Stimulated activated CD8-positive, alpha-beta memory T cell treated with anti-CD3 and anti-CD28 coated beads, Interleukin-4, amount 100 ng/mL, for 48 hours (primary cell): ENCODE results near the gene CCRL2.
A peak's percentile ranks its signal among the peaks of the same experiment; 100 is the strongest.
"Not testable (repeated sequence)": the region's sequence is repeated elsewhere in the genome, so short reads cannot be mapped to it uniquely, and the experiment has no call there.

Source experiments
- DNase-seq: peaks from one replicate; pipeline ENCODE4 v3.0.0-alpha.2; 2020

Gene CCRL2

DNA sequence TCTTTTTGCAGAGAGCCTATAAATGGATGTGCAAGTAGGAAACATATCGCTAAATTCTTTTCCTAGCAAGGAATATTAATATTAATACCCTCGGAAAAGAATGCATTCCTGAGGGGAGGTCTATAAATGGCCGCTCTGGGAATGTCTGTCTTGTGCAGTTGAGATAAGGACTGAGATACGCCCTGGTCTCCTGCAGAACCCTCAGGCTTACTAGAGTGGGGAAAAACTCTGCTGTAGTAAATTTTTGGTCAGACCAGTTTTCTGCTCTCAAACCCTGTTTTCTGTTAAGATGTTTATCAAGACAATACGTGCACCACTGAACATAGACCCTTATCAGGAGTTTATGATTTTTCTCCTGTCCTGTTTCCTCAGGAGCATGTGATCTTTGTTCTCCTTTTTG, 24.8 kb downstream of the CCRL2 start:
- not testable (repeated sequence) for DNase-seq

DNA sequence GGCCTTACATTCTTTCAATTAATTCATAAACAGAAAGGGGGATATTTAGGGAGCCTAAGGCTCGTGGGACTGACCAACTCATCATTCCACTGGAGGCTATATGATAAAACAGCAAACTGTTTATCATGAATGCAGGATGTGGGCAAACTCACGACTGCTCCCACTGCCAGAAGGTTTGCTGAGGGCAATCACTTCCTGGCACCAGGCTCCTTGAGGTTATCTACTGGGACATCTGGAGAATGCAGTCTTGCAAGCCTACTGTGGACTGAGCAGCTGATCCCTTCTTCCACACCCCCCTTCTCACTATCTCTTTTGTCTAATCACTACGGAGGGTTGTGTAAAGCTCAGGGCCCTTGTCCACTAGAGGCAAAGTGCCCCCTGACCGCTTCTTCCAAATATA, 26.1 kb downstream of the CCRL2 start:
- not testable (repeated sequence) for DNase-seq

DNA sequence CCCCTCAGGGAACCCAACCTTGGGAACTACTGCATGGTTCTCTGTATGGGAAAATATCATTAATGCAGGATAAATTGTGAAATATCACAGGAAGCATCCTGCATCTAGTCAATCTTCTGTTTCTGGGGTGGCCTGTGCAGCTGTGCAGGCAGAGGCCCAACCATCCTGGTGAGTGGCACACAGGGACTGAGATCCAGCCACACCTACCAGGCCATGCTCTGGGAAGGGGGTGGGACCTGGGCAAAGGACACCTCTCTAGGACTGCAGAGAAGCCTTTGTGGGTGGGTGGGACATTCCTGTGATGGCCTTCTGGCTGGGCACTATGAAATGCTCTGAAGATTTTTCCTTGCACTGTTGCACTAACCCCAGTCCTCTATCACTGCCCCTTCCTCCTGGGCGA, 26.8 kb downstream of the CCRL2 start:
- no peak for DNase-seq

DNA sequence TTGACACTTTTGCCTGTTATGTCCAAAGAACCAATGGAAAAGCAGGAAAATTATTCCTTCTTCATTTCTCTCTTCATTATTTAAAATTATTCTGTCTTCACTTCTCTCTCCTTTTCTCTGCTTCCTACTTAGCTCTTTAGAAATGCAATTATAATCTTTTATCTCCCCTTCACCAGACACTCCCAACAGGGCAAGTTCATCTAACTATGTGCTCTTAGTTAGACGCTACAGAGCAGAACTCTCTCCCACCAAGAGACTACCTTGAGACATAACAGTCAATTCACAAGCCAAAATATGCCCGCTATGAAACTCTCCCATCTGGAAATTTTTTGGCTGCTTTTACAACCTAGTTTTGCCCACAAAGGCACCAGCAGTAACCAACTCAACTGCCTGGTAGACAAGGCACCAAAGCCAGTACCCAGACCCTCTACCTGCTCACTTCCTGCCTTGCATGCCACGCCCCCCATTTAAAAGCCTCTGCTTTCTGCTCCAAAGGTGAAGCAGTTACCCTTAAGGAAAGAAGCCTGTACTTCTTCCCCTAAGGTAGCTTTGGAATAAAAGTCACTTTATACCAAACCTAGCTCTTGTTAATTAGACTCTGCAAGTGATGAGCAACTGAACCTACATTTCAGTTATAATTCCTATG, 28.1 kb downstream of the CCRL2 start:
- DNase-seq, result no peak

DNA sequence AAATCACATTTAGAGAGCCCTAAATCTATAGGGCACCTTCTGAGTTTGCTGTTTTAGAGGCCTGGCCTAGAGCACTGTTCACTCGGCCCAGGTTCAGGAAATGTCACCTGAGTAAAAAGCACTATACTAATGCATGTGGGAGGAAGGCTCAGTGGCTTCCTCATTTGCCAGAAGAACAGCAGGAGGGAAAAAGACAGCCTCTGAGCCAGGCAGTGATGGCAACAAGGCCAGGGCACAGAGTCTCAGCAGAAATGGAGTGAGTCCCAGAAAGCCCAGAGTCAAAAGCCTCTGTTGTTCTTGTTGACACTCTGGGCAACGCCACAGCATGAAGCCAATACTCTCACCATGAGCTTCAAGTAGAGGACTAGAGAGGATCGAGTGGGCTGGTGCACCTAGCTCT, 31.8 kb downstream of the CCRL2 start:
- no peak for DNase-seq

DNA sequence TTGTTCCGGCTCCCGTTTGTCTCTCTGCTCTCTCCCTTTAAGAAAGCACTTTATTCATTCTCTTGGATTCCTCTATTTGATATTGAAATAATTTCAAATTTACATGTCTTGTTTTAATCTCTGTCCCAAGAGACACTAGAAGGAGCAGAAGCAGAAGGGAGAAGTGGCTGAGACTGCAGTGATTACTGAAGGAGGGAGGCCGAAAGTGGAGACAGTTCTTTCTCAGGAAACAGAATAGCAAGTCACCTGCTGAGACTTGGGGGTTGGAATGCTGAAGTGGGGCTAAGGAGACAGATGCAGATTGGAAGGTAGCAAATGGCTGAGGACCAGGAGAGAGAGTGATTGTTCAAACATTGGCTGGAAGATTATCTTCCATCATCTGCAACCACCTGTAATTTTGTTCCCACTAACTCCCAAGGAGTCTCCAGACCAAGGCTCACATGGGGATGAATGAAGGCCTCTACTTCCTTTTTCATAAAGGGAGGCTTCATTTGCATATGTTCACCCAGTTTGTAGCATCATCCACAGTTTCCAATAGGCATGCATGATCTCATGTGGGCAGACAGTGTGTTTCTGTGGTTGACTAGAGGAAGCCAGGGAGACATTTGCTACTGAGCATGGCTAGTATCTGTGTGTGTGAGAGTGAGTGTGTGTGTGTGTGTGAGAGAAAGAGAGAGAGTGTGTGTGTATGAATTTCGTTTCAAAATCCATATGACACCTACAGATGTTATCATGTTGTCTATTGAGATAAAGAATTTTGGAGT, 33.7 kb downstream of the CCRL2 start:
- DNase-seq, result peak; percentile 30

DNA sequence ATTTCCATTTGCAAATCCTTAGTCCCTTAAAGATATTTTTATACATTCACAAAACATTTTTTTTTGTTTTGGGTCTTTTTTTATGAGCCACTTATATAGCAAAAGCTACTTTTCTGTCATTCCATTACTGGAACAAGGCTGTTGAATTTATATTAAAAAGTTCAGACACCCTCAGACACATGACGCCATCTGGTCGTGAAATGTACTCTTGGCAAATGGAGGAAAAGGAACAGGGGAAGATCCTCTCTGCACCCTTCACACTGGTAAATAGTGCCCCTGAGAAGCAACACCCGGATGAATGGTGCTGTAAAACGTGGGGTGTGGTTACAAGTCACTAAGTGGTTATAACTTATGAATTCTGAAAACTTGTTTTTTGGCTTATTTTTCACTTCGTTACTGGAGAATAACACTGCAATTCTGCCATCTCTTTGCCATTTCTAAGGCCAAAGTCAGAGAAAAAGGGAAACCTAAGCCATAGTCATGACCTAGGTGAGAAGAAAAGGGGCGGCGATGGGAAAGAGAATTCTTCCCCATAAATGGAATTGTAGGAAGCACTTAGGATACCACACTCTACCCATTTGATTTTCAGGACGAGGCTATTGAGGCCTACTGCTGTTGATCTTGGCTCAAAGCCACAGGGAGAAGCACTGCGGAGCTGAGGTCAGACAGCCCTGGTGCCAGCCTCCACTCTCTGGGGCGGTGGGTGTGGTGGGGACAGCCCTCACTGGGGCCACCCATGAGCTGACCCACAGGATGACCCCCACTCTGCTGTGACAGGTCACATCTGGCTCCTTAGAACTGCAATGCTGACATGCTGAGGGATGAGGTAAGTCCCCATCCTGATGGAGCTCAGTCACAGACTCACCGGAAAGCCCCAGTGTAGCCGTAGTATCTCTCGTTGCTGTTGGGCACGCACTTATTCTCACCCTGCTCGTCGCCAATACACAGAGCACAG, 35.8 kb downstream of the CCRL2 start:
- DNase-seq, result no peak

DNA sequence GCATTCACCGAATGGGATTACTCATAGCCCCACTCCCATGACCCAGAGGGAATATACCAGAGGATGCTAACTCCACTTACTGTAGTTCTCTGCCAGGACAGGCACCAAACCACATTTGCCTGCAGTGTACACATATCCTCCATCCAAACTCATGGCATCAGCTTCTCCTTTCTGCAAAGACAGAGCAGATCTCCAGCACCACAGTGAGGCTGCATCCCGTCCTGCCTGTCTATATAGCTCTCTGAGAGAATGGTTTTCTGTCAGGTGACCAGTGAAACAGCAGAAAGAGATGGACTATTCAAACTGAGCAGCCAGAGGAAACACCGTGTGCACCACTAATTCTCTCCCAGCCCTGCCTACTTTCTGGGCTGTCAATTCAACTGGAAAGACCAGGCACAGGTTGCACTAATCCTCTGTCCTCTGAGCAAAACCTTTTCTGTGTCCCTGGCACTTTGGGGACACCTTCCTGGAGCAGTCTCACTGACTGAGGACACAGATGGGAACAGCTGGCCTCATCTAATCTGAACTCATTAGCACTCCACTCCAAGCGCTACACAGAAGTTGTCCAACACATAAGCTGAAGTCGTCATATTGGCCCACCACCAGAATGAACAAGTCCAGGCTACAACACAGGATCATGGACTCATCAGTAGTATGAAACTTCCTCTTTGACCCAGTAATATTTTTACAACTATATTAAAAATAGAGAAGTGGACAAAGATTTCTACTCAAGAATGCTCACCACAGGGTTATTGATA, 40.3 kb downstream of the CCRL2 start:
- no peak for DNase-seq

DNA sequence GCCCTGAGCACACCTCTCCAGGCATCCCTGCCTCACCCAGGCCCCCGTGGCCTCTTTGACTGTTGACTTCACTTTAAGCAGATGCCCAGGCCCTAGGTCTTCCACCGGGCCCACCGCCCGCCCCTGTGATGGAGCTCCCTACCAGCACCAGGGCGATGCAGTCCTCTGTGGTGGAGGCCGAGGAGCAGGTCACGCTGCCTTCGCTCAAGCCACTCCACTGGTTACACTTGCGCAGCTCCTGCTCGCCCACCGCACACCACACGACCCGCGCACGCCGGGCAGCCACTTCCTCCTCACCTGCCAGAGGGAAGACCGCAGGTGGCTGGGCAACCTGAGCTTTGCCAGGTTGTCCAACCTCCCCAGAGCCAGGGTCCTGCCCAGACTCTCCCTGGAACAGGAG, 41.7 kb downstream of the CCRL2 start:
- DNase-seq, result no peak

DNA sequence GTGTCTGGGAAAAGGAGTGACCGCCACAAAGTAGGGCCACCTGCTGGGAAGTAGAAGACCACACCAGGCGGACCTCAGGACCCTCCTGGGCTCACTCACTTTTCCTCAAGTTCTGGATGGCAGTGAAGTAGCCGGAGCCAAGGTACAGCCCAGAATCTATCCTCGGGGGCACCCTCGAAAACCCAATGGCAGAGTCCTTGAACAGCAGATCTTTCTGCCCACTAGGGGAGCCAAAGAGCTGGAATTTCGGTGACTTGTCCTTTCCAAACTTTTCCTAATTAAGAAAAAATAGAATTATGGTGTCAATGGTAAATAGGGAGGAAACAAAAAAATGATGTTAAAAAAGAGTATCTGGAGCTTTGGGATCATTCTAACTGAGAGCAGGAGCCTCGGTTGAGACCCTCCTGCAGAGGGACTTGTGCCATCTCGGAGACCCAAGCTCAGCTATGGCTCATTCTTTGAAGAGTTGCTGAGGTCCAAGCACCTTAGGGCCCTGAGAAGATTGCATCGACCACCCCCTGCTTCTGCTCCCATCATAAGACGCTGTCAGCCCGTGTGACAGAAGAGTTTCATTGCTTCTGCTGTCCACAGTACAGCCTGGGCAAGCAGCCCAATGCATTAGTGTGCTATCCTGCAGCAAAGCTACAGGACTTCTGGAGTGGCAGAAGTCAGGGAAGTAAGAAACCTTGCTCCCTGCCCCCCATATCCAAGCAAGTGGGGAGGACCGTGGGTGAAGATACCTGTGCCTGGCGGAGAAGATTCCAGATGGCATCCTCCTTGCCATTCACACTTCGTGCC, 42.9 kb downstream of the CCRL2 start:
- no peak for DNase-seq

DNA sequence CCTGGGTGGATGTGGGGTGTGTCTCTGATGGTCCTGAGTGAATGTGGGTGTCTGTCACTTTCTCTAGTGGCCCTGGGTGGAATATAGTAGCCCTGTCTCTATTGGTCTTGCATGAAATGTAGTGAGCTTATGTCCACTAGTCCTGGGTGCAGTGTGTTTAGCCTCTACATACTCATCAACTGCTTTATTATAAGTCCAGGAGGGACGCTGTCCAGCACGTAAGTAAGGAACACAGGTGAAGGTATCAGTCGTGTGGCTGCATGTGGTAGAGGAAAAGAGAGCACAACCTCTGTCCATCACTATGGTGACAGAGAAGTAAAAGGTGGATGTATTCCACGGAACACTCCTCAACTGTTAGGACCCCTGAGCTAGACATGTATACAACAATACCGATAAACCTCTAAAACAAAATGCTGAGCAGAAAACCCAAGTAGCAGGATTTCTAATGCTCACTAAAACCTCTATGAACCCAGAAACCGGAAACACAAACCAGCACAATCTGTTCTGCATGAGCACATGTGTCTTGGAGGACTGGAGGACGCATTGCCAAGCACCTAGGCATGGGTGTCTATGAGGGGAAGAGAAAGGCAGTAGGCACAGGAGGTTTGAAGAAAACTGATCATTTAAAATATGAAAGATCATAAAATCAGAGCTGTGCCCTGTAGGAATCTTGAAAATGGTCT, 46.6 kb downstream of the CCRL2 start:
- no peak for DNase-seq

DNA sequence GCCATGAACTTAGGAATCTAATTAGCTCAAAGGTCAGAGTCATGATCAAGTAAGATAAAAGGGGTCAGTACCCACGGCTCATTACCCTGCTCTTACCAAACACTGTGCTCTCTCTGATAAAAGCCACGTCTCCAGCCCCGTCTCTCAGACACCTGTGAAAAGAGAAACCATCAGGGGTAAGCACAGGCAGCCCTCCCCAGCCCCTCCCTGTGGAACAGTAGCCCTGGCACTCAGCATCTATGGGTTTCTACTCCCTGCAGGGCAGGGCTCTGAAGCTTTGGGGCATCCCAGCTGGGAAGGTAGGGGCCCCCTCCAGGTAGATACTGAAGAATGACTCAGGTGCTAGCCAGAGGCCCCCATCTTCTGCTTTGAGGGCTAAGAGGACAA, 47.1 kb downstream of the CCRL2 start:
- DNase-seq, result no peak

DNA sequence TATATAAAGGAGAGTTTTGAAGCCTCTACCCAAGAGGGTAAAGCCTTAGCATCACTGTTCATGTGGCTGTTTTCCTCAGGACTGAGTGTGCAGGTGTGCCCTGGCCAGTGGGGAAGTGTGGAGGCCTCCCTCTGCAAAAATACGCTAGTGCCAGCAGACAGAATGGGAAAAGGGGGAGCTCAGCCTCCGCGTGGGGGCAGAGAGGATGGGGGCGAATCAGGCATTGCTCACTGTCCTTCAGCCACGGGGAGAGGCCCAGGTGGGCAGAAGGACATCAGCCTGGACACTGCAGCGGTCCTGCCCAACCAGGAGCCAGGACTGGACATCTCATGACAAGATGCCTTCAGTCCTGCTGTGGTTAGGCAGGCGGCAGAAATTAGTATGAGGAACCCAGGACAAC, 47.5 kb downstream of the CCRL2 start:
- DNase-seq, result no peak

DNA sequence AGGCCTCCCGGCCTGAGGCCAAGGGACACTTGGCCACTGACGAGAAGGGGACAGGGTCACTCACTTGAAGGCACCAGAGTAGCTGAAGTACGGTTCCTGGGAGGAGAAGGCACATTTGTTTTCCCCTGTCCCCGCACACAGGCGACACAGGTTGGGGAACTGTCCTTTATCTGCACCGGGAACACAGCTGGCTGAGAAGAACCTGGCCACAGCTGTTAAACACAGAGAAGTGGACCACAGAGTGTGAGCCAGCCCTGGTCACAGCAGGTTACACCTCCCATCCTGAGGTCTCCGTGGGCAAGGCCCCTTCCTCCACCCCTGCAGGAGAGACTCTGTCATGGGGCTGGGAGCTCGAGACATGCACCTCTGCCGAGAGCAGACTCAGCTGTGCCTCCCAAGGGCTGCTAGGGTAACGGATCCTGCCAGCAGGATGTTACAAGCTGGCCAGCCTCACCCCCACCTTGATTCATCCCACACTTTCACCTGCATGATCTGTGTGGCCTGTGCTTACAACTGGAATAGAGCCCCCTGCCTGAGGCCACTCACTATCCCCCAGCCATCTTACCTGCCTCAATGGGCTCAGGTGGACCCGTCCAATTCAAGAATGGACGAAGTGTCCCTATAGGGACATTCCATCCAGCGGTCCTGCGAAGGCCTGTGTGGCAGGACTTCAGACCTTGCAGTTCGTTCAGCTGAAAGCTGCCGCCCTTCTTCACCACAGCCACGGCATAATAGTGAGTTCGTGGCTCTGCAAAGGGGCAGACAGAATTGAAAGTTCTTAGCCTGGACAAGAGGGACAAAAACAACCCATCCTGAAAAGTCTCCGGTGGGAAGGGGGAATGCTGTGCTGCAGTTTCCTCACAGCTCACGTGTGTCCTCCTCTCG, 48.4 kb downstream of the CCRL2 start:
- no peak for DNase-seq

DNA sequence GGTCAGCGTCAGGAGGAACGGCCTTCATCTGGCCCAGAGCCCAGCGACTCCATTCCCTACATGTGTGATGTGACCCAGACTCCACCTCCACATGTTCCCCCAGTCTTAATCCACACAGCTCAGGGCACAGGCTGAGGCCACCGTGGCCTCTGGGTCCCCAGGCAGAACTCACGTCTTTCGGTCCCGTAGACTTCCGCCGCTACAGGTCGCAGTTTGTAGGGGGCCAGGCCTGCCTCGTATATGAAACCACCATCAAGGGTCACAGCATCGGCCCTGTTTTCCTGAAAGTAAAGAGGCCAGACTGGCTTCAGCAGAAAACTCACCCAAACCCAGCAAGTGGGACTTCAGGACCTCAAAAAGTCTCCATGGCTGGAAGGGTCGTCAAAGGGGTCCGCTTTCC, 49.1 kb downstream of the CCRL2 start:
- DNase-seq, result no peak
